ENCODE results near the gene KRT23. TPM values are rescaled to one million over a fixed set of nuclear protein-coding genes. Genes with fewer than 3 reads are reported as not detected.
A peak's percentile ranks its signal among the peaks of the same experiment; 100 is the strongest.

KRT23 gene
- total RNA-seq, 1 experiment from 2014 or later = 19.0 TPM

DNA sequence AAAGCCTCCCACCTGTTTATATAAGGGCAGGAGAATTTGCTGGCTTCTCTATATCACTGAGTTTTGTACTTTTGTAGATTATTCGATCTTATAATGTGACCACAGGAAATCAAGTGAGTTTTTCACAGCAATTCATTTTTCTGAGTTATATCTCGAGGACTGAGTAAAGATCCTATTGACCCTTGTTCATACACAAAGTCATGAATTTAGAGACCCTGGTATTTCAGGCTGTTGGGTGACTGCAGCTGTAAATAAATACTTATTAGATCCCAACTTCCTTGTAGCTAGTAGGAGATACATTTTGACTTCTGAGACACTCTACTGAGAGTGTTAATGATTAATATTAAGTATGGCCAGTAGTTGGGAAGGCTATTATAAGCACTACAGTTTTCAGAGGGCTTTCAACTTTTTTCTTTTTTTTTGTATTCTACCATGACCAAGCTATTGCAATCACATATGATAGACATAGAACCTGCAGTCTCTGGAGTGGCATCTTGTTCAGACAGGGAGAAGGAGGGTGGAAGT, 49.2 kb downstream of the KRT23 start:
- POLR2A ChIA-PET = no interaction called here
- no peak overlapping the region for H3K4me3 ChIP-seq (replicated peaks in 1 of 2; ENCODE audit: low read depth in 1 of 2, low read length in 2 of 2)
- H3K9me2 ChIP-seq (ENCODE audit: insufficient read depth) = no peaks in the 10 kb centered on the region
- no peaks in the 10 kb centered on the region for H3K36me3 ChIP-seq (ENCODE audit: control insufficient read depth in 1 of 2, insufficient read depth in 2 of 2, low read length in 2 of 2)
- CTCF ChIA-PET = interaction anchor here (0.8 kb wide), 1 partner anchor 31 kb away, joined by 3 read pairs; no protein-coding TSS in a partner anchor
- H4K20me1 ChIP-seq (ENCODE audit: insufficient read depth) = no peaks in the 10 kb centered on the region
- intact Hi-C loops (cut with micrococcal nuclease) = no loop called here
- no TSS peak for BruUV-seq (replicated peaks)
- no peaks in the 10 kb centered on the region for H3K79me2 ChIP-seq (ENCODE audit: insufficient read depth, low read length)
- peak overlapping the region; percentile 3 for H2AFZ ChIP-seq (ENCODE audit: low read depth, low read length, poor library complexity, severe bottlenecking)
- no peak overlapping the region for H3K9ac ChIP-seq (ENCODE audit: low read length)
- no peaks in the 10 kb centered on the region for H3K9me3 ChIP-seq (ENCODE audit: control insufficient read depth in 1 of 2, insufficient read depth in 1 of 2, low read depth in 1 of 2, low read length in 2 of 2)
- RAD21 ChIA-PET (ENCODE audit: low non-redundant PET in 1 of 2, low total read pairs in 2 of 2, uncharacterized antibody in 2 of 2, unreplicated experiment in 2 of 2) = no interaction called here
- H3K4me1 ChIP-seq (ENCODE audit: control insufficient read depth in 1 of 2, insufficient read depth in 2 of 2, low read length in 2 of 2) = peaks cover 0 to 4% of the 10 kb centered on the region in 2 experiments; a peak in 2 of 4 replicates
- H3K27ac ChIP-seq (ENCODE audit: low read depth, low read length) = no peak overlapping the region
- TF ChIP-seq, protein P1, sequence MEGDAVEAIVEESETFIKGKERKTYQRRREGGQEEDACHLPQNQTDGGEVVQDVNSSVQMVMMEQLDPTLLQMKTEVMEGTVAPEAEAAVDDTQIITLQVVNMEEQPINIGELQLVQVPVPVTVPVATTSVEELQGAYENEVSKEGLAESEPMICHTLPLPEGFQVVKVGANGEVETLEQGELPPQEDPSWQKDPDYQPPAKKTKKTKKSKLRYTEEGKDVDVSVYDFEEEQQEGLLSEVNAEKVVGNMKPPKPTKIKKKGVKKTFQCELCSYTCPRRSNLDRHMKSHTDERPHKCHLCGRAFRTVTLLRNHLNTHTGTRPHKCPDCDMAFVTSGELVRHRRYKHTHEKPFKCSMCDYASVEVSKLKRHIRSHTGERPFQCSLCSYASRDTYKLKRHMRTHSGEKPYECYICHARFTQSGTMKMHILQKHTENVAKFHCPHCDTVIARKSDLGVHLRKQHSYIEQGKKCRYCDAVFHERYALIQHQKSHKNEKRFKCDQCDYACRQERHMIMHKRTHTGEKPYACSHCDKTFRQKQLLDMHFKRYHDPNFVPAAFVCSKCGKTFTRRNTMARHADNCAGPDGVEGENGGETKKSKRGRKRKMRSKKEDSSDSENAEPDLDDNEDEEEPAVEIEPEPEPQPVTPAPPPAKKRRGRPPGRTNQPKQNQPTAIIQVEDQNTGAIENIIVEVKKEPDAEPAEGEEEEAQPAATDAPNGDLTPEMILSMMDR (IDR thresholded peaks at IDR 0.05 in 2 of 3, conservative IDR thresholded peaks at IDR 0.05 in 1 of 3; ENCODE audit: borderline replicate concordance in 1 of 3, insufficient read depth in 1 of 3, low read depth in 2 of 3, low read length in 2 of 3) = no peak
- no peak for TF ChIP-seq CBX3 (IDR thresholded peaks at IDR 0.05; ENCODE audit: low read depth)
- no peak for TF ChIP-seq ELF1 (IDR thresholded peaks at IDR 0.05; ENCODE audit: borderline replicate concordance, low read depth)
- TF ChIP-seq SP1 (IDR thresholded peaks at IDR 0.05; ENCODE audit: low read depth) = no peak
- TF ChIP-seq SRF (IDR thresholded peaks at IDR 0.05; ENCODE audit: low read depth) = no peak
- no peak for TF ChIP-seq EZH2phosphoT487 (IDR thresholded peaks at IDR 0.05; ENCODE audit: borderline replicate concordance)
- TF ChIP-seq POLR2A (IDR thresholded peaks at IDR 0.05; ENCODE audit: borderline replicate concordance, extremely low read depth, insufficient read depth, insufficient read length) = no peak
- no peak for TF ChIP-seq ATF3 (IDR thresholded peaks at IDR 0.05)
- no peak for TF ChIP-seq EGR1 (IDR thresholded peaks at IDR 0.05; ENCODE audit: low read depth)
- TF ChIP-seq CEBPB (IDR thresholded peaks at IDR 0.05; ENCODE audit: low read depth) = no peak
- no peak for TF ChIP-seq ZFX (IDR thresholded peaks at IDR 0.05)
- TF ChIP-seq EZH2 (IDR thresholded peaks at IDR 0.05) = no peak
- H3K27me3 ChIP-seq (ENCODE audit: insufficient read depth, low read length) = no peaks in the 10 kb centered on the region
- DNase-seq (ENCODE audit: low read depth, low spot score) (no peak), ATAC-seq (no peak)
- no peak overlapping the region for H3K4me2 ChIP-seq (ENCODE audit: low read length)

All from HCT116 (cell line).